Measurements from ENCODE around the gene RASA3.
"Not testable (repeated sequence)": the region's sequence is repeated elsewhere in the genome, so short reads cannot be mapped to it uniquely, and the experiment has no call there.

The RASA3 gene

GRCh38 chr13:114127473-114128347, 4.7 kb downstream of the RASA3 start:
- no peak for DNase-seq (ENCODE audit: low read depth in 2 of 2)

DNA sequence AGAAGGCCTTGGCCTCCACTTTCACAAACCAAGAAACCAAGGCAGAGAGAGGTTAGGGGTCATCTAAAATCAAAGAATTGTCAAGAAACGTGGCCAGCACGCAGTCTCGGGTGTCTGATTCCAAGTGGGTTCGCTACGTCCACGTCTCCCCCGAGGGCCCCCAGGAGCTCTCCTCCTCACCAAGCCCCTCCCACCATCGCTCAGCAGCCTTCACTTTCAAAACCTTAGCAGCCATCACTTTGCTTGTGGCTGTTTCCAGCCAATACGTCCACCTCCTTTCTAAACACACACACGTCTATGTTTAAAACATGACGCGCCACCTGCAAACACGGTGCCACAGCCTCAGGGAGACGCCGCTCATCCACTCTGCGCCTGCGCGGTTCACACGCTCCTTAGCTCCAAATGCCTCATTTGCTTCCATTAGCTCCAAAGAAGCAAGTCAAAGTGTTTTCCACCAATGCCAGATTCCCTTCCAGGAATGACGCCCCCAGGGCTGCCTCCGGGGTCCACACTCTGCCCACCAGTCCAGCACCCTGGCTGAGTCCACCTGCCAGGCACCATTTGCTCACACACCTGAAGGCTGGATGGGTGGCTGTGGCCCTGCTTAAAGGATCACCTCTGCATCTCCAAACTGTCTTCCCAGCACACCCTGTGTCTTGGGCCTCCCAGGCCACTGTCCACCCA, 5.5 kb downstream of the RASA3 start:
- no peak for DNase-seq (ENCODE audit: low read depth in 2 of 2)

DNA sequence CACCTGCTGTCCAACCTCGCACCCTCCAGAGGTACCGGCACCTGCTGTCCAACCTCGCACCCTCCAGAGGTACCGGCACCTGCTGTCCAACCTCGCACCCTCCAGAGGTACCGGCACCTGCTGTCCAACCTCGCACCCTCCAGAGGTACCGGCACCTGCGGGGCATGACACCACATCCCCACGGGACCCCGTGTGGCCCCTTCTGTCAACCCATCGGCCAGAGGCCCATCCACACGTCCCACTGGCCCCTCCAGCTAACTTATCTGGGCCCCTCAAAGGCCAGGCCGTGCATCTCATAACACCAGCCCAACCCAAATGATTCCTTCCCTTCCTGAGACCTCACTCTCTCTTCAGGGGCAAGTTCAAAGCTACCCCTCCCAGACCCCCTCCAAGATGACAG, 6.3 kb downstream of the RASA3 start:
- not testable (repeated sequence) for DNase-seq (ENCODE audit: low read depth in 2 of 2)

GRCh38 chr13:114125589-114125988, 6.8 kb downstream of the RASA3 start:
- DNase-seq (ENCODE audit: low read depth in 2 of 2), result no peak

DNA sequence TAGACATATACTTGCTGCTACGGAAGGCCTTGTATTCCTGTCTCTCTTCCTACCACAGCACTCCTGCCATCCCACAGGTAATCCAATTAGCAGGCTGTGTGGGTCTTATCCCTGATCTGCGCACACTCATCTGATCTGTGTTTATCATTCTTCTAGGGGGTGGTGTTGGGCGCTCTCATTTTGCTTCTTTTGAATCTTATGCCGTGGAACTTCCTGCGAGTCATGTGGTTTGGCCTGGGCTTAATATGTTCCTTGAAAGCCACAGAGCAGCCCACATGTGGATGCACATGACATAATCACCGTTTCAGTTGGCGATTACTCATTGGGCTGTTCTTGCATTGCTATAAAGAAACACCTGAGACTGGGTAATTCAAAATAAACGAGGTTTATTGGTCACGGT, 7.5 kb downstream of the RASA3 start:
- DNase-seq (ENCODE audit: low read depth in 2 of 2), result peak in 1 of 2 donors; percentile 77

DNA sequence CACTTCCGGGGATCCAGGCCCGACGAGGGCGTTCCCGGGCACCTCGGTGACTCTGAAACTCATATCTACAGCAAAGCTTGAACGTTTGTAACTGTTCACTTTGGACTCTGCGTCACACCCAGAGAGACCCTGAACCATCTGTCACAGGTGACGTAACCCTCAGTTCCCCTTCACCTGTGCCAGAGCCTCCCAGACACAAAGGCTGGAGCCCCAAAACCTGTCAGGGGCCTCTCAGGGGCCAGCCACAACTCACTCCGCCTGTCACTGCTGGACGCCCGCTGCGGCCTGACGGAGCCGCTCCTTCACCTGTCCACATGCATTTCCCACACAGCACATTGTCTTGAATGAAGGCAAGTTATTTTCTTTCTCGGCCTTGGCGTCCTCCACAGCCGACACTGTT, 8.0 kb downstream of the RASA3 start:
- DNase-seq (ENCODE audit: low read depth in 2 of 2), result no peak

- no peak for DNase-seq (ENCODE audit: low read depth in 2 of 2)
Observed at GRCh38 chr13:114123876-114124275, 8.5 kb downstream of the RASA3 start.

DNA sequence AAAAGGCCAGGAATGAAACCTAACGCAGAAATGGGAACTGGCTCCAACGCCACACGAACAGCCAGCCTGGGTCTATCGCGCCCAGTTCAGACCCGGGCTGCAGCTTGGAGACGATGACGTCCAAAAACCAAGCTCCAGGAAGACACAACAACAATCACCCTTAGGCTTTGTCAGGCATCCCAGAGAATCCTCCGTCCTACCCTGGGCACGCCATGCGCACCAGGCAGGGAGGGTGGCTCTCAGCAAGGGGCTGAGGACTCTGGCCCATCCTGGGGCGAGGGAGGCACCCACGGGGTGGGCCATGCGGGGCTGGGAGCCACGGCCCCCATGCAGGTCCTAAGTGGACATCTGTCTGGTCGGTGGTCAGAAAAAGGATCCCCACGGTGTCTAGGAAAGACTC, 9.0 kb downstream of the RASA3 start:
- DNase-seq (ENCODE audit: low read depth in 2 of 2), result no peak

- no peak for DNase-seq (ENCODE audit: low read depth in 2 of 2)
Observed at GRCh38 chr13:114122591-114123211, 9.7 kb downstream of the RASA3 start.

DNA sequence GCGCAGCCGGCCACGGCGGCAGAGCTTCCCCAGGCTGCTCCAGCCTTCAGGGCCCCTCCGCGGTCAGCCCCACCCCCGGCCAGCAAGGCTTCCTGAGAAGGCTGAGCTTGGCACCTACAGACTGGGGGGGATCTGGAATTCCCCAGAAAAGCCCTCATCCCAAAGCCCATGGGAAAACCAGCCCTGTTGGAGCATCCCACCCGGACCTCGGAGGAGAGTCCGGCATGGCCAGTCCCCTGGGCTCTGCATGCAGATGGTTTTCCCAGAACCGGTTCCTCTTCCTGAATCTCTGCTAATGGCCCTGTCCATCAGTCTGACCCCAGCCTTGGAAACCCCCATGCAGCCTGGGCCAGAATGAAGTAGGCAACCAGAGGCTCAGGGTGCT, 10.3 kb downstream of the RASA3 start:
- DNase-seq (ENCODE audit: low read depth in 2 of 2), result no peak

DNA sequence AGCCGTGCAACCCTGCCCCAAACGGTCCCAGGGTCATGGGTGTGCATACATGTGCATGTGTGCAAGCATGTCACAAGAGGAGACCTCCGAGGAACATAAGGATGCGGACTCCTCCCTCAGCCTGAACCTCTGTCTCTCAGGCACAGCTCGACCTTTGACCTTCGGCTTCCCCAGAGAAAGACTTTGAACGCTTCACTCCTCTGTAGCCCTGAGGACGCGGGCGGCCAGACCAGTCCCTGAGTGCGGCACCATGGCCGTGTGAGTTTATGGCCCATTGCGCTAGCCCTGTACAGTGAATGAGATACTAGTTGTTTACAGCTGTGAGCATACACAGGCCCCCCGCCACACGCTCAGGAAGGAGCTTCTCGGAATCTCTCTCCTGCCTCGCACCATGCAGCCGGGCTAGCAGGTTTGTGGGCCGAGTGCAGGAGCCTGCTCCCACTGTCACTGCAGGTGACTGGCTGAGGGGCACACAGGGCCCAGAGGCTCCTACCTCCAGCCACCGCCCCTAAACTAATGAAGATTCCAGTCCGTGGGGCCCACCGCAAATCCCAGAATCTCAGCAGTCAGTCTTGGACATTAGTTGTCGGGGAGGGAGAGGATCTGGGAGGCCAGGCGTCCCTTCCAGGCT, 10.8 kb downstream of the RASA3 start:
- no peak for DNase-seq (ENCODE audit: low read depth in 2 of 2)

DNA sequence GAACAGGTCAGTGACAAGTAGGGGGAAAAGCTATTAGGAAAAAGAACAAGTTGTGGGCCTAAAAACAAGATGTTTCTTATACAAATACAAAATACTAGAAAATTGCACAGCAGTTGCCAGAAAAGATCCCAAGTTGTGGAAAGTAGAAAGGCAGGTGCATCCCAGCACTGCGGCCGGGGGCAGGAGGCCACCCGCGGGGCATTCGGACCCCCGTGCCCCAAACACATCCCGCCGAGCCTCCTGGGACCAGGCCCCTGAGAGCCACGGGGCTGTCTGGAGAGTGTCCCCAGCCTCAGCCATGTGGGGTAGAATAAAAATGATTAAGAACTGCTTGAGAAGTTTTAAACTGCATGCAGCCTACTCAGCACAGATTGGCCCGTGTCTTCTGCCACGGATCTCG, 11.4 kb downstream of the RASA3 start:
- no peak for DNase-seq (ENCODE audit: low read depth in 2 of 2)

DNA sequence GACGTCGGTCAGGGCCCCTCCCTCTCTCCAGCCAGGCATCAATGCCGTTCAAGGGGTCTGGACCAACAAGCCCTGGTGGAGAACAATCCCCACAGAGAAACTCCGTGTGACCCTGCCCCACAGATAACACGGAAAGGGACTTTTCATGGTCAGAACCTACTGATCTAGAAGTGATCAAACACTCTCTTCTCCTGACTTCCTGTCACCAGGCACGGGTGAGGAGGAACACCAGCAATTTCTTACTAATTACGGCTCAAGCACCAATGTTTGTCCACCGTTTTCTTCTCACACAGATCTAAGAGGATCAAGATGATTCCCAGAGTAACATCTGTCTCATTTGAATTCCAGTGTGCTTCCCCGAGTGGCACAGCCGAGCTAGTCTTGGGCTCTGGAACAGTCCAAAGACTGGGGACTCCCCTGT, 11.8 kb downstream of the RASA3 start:
- no peak for DNase-seq (ENCODE audit: low read depth in 2 of 2)

DNA sequence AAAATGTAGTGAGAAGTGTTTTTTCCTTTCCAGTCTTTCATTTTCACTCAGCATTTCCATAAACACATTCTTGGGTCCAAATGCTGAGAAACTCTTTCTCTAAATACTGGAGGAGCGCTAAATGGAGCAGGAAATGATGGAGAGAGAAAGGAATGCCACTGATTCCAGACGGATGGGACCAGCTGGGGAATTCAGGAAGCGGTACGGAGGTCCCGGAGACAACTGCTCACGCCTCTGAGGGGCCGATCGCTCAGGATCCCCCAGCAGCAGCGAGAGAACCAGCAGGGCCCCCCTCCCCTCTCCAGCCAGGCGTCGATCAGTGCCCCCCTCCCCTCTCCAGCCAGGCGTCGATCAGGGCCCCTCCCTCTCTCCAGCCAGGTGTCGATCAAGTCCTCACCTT, 13.2 kb downstream of the RASA3 start:
- DNase-seq (ENCODE audit: low read depth in 2 of 2), result no peak

DNA sequence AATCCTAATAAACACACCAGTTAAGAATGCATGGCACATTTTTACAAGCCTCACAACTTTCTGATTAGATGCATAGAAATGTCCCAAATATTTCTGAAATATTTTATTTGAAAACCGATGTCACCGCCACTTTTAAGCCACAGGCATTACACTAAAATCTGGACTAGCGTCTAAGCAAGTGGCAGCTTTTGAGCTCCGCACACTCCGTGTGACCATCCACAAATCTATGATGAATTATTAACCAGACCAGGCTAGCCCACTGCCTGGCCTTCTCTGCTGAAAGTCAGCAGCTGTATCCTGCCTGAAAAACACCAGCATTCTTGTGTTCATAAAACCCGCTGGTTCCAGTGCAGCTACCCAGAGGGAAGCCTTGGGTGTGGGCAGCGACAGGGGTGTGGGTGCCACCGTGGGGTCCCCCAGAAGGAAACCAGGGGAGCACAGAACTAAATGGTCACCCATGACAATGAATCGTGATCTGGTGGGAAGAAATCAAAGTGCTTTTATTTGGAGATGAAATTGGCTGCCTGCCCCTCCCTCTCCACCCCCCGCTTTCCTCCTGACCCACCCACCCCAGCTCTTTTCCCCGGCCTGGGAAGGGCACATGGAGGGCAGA, 13.8 kb downstream of the RASA3 start:
- DNase-seq (ENCODE audit: low read depth in 2 of 2), result no peak

- DNase-seq (ENCODE audit: low read depth in 2 of 2), result no peak
Observed at GRCh38 chr13:114118086-114118485, 14.3 kb downstream of the RASA3 start.

- DNase-seq (ENCODE audit: low read depth in 2 of 2), result not testable (repeated sequence)
Observed at GRCh38 chr13:114117341-114117874, 15.0 kb downstream of the RASA3 start.

DNA sequence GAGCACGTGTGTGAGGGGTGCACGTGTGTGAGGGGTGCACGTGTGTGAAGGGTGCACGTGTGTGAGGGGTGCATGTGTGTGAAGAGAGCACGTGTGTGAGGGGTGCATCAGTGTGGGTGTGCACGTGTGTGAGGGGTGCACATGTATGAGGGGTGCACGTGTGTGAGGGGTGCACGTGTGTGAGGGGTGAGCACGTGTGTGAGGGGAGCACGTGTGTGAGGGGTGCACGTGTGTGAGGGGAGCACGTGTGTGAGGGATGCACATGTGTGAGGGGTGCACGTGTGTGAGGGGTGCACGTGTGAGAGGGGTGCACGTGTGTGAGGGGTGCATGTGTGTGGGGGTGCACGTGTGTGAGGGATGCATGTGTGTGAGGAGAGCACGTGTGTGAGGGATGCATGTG, 15.7 kb downstream of the RASA3 start:
- DNase-seq (ENCODE audit: low read depth in 2 of 2), result no peak

- no peak for DNase-seq (ENCODE audit: low read depth in 2 of 2)
Observed at GRCh38 chr13:114115796-114116195, 16.6 kb downstream of the RASA3 start.

DNA sequence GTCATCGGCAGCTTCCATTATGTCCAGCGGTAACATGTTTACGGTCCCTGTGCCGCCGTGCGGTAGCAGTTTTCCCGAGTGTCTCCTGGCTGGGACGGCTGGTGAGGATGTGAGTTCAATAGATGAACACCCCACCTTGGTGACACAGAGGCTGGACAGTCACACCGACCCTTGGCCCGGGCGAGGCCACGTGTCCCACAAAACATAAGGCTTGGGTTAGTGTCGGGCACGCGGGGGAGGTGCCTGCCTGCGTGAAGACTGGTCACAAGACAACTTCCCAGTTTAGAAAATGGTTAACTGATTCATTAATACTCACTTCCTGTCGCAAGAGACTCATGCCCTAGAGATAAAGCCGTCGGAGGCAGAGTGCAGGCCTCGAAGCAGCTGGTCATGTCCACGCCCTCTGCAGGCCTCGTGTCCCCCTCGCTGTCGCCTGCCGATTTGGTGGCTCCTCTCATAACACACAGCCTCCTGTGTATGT, 17.2 kb downstream of the RASA3 start:
- no peak for DNase-seq (ENCODE audit: low read depth in 2 of 2)

DNA sequence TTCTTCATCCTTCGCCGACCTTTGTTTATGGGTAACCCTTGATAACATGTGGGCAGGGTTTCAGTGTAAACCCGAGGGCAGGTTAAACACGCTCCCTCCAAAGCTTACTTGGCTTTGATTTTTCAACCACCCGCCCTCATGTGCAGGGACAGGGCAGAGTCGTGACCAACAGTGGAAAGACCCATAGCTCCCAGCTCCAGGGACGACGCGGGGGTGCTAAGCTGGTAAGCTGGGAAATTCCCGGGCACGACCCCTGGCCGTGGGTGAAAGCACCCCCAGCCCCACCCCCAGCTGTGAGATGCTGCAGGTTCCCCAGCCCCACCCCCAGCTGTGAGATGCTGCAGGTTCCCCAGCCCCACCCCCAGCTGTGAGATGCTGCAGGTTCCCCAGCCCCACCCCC, 17.8 kb downstream of the RASA3 start:
- not testable (repeated sequence) for DNase-seq (ENCODE audit: low read depth in 2 of 2)
